GM18502 (cell line): ENCODE measurements around the gene MYOM1.

ENCODE experiments used
- ATAC-seq: cut with Tn5 transposase; IDR thresholded peaks from one replicate; pipeline ENCODE4 v1.9.1; 2021; ENCODE audit warnings: mild to moderate bottlenecking; ENCODE audit not compliant: unreplicated experiment, poor library complexity

Gene MYOM1

GRCh38 chr18:3219631-3220335, at the start of gene MYOM1:
TSS of gene MYOM1 (minus strand) at chr18:3219968. CDS start at chr18:3215223, 4,745 bp downstream.
- no peak for ATAC-seq

- no peak for ATAC-seq
Measured at GRCh38 chr18:3269241-3269913, 49.6 kb upstream of the MYOM1 start.

GRCh38 chr18:3268306-3268705, 48.5 kb upstream of the MYOM1 start:
- ATAC-seq = no peak

GRCh38 chr18:3266062-3266608, 46.4 kb upstream of the MYOM1 start:
- ATAC-seq = no peak

GRCh38 chr18:3265564-3266033, 45.8 kb upstream of the MYOM1 start:
- no peak for ATAC-seq

GRCh38 chr18:3264362-3264761, 44.6 kb upstream of the MYOM1 start:
- ATAC-seq = no peak

- no peak for ATAC-seq
Measured at GRCh38 chr18:3263132-3263700, 43.4 kb upstream of the MYOM1 start.

GRCh38 chr18:3262234-3263131, 42.7 kb upstream of the MYOM1 start:
- peak; percentile 43 for ATAC-seq

- peak; percentile 84 for ATAC-seq
Measured at GRCh38 chr18:3261373-3262233, 41.8 kb upstream of the MYOM1 start, which contains the start of gene MYL12B. TSS of gene MYL12B (plus strand) at chr18:3262133. CDS start at chr18:3272899, 10,766 bp downstream.

- ATAC-seq = no peak
Measured at GRCh38 chr18:3260995-3261372, 41.2 kb upstream of the MYOM1 start.

- ATAC-seq = no peak
Measured at GRCh38 chr18:3257627-3258120, 37.9 kb upstream of the MYOM1 start.

- no peak for ATAC-seq
Measured at GRCh38 chr18:3256693-3257626, 37.2 kb upstream of the MYOM1 start.

GRCh38 chr18:3255611-3256165, 35.9 kb upstream of the MYOM1 start:
- ATAC-seq = no peak

GRCh38 chr18:3254725-3255124, 35.0 kb upstream of the MYOM1 start:
- no peak for ATAC-seq

- ATAC-seq = no peak
Measured at GRCh38 chr18:3252843-3253242, 33.1 kb upstream of the MYOM1 start.

- no peak for ATAC-seq
Measured at GRCh38 chr18:3251963-3252277, 32.2 kb upstream of the MYOM1 start.

- ATAC-seq = no peak
Measured at GRCh38 chr18:3251249-3251962, 31.6 kb upstream of the MYOM1 start.
